Stomach (tissue), 9 donors: ENCODE data around the gene GPD2. TPM values are rescaled to one million over a fixed set of nuclear protein-coding genes. Genes with fewer than 3 reads are reported as not detected.

ENCODE experiments used
- DNase-seq, 2 donors: peaks; one replicate each; pipeline versions ENCODE4 v3.0.0 to v3.0.0-alpha.2; 2013 to 2019
- H3K27ac ChIP-seq, 5 donors: fragments of 200-600 bp in 4 of 5; sonication (generic) in 4 of 5; one replicate each; pipeline ENCODE4 v1.5.1; 2013 to 2019; ENCODE audit warnings: mild to moderate bottlenecking in 1 of 5, moderate library complexity in 1 of 5
- H3K27me3 ChIP-seq, 3 donors: fragments of 200-600 bp; sonication (generic); one replicate each; pipeline ENCODE4 v1.5.1; 2017 to 2019; ENCODE audit warnings: mixed run types in 1 of 3
- H3K36me3 ChIP-seq, 4 donors: fragments of 200-600 bp; sonication (generic); 1 replicate in 3 of 4; 2 replicates in 1 of 4; pipeline ENCODE4 v1.5.1; 2016 to 2019
- H3K4me1 ChIP-seq, 4 donors: fragments of 200-600 bp; sonication (generic); one replicate each; pipeline ENCODE4 v1.5.1; 2016 to 2019
- H3K4me3 ChIP-seq, 4 donors: fragments of 200-600 bp; sonication (generic) in 3 of 4; one replicate each; pipeline ENCODE4 v1.5.1; 2016 to 2019; ENCODE audit warnings: mild to moderate bottlenecking in 1 of 4
- H3K9me3 ChIP-seq, 4 donors: fragments of 200-600 bp; sonication (generic); one replicate each; pipeline ENCODE4 v1.5.1; 2016 to 2019
- EP300 ChIP-seq: sonication (generic); formaldehyde crosslinking; IDR thresholded peaks from one replicate; pipeline ENCODE4 v1.6.1; 2017; ENCODE audit warnings: antibody characterized with exemption
- POLR2A ChIP-seq, 4 donors: fragments of 450-650 bp; IDR thresholded peaks; one replicate each; pipeline ENCODE4 v1.6.1; 2016; ENCODE audit warnings: antibody characterized with exemption in 4 of 4, control low read depth in 2 of 4, mild to moderate bottlenecking in 1 of 4, moderate library complexity in 1 of 4
- POLR2AphosphoS5 ChIP-seq, 3 donors: sonication (generic); formaldehyde crosslinking; IDR thresholded peaks; one replicate each; pipeline ENCODE4 v1.6.1; 2016; ENCODE audit warnings: antibody characterized with exemption in 3 of 3
- WGBS, 5 donors: extraction: QIAGEN DNeasy Blood & Tissue Kit in 3 of 5; methylation state at CpG; one replicate each; pipeline versions ENCODE4 v1.1.5 to v1.1.7; 2013 to 2018; 5-methylcytosine and 5-hydroxymethylcytosine counted together
- intact Hi-C: fragments of 100-400 bp; cut with DNase I; formaldehyde crosslinking; loops from one replicate; pipeline ENCODE4 v1.15.1; 2023; ENCODE audit warnings: low total_unique reads
- polyA plus RNA-seq, 3 donors: library from polyadenylated mRNA; stranded (reverse); fragments of 200-250 nt; gene quantifications; one replicate each; pipeline ENCODE4 v1.2.3, GENCODE V29; 2013
- total RNA-seq, 5 donors: library from RNA; depleted of rRNA; stranded (reverse); fragments of >200 nt; gene quantifications; one replicate each; pipeline versions ENCODE4 v1.1.0 to v1.2.3, GENCODE V29; 2014 to 2016
- TF ChIP-seq, protein P1 (sequence below), 7 experiments: fragments of 450-650 bp in 4 of 7; fragments of 200-600 bp in 3 of 7; sonication (generic) in 3 of 7; IDR thresholded peaks; one replicate each; pipeline ENCODE4 v1.5.1; 2016 to 2019; ENCODE audit warnings: antibody characterized with exemption in 7 of 7, control low read depth in 2 of 7, mild to moderate bottlenecking in 1 of 7
- donor health status: healthy with polysubstance abuse.
- donor health status: Bipolar disorder and iron deficiency.
- donor health status: healthy.

GPD2 gene
- total and polyA plus RNA-seq, 8 donors = 6.2 to 254 (median 11.5) TPM

DNA sequence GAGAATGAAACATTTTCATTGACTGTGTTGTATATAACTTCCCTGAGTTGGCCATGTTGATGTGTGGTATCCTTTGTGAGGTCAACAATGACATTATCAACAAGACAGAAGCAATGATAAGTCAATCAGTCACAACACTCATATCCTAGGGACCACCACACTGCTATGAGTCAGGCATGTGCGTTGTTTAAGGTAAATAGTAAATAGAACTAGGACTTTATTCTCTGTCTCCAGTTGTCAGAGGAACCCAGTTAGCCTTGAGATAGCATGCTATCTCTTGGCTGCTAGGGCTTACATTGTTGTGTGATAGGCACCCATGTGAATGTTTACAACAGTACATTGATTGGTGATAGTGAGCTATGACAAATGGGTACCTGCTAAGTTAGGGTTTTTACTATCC is 37.3 kb downstream of the GPD2 start:
- H3K4me3 ChIP-seq = no peak overlapping the region
- intact Hi-C loops = no loop called here
- WGBS, 5 donors = 26 to 65% (median 46%) methylated on average over 1 of the region's 1 CpG
- H3K27ac ChIP-seq = no peak overlapping the region
- no peak for DNase-seq
- H3K9me3 ChIP-seq = no peaks in the 10 kb centered on the region
- TF ChIP-seq POLR2A (IDR thresholded peaks at IDR 0.05) (no peak), POLR2AphosphoS5 (IDR thresholded peaks at IDR 0.05) (peak in 1 of 3 donors; percentile 12), EP300 (no peak)
- TF ChIP-seq, protein P1, sequence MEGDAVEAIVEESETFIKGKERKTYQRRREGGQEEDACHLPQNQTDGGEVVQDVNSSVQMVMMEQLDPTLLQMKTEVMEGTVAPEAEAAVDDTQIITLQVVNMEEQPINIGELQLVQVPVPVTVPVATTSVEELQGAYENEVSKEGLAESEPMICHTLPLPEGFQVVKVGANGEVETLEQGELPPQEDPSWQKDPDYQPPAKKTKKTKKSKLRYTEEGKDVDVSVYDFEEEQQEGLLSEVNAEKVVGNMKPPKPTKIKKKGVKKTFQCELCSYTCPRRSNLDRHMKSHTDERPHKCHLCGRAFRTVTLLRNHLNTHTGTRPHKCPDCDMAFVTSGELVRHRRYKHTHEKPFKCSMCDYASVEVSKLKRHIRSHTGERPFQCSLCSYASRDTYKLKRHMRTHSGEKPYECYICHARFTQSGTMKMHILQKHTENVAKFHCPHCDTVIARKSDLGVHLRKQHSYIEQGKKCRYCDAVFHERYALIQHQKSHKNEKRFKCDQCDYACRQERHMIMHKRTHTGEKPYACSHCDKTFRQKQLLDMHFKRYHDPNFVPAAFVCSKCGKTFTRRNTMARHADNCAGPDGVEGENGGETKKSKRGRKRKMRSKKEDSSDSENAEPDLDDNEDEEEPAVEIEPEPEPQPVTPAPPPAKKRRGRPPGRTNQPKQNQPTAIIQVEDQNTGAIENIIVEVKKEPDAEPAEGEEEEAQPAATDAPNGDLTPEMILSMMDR (IDR thresholded peaks at IDR 0.05) = no peak
- no peaks in the 10 kb centered on the region for H3K36me3 ChIP-seq
- no peaks in the 10 kb centered on the region for H3K27me3 ChIP-seq
- H3K4me1 ChIP-seq = peaks cover 0 to 54% (median 37%) of the 10 kb centered on the region in 4 donors

DNA sequence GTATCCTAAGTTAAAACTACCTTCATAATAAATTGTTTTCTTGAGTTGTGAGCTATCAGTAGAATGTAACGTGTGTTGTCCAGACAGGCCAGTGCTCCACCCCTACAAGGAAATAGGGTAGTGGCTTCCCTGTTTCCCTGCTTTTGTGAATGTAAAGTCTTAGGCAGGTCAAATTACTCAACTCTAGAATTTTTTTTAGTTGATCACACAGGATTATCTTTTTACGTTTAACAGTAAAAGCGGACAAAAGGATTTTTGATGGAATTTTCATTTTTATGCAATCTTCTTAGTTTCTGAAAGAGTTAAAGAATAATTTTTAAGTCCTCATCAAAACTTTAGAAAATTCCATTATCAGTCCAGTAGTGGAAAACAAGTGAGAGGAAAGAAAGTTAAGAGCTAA is 38.2 kb downstream of the GPD2 start:
- Histone ChIP-seq H3K27me3 (no peaks in the 10 kb centered on the region), H3K36me3 (peaks cover 0 to under 1% (median 0%) of the 10 kb centered on the region in 4 donors), H3K9me3 (no peaks in the 10 kb centered on the region), H3K4me3 (no peak overlapping the region), H3K27ac (no peak overlapping the region), H3K4me1 (peaks cover 0 to 49% (median 35%) of the 10 kb centered on the region in 4 donors)
- DNase-seq = peak in 1 of 2 donors; percentile 20
- WGBS, 5 donors = 68 to 82% (median 76%) methylated on average over 3 of the region's 3 CpGs
- intact Hi-C loops = no loop called here
- no peak for TF ChIP-seq POLR2A (IDR thresholded peaks at IDR 0.05)

DNA sequence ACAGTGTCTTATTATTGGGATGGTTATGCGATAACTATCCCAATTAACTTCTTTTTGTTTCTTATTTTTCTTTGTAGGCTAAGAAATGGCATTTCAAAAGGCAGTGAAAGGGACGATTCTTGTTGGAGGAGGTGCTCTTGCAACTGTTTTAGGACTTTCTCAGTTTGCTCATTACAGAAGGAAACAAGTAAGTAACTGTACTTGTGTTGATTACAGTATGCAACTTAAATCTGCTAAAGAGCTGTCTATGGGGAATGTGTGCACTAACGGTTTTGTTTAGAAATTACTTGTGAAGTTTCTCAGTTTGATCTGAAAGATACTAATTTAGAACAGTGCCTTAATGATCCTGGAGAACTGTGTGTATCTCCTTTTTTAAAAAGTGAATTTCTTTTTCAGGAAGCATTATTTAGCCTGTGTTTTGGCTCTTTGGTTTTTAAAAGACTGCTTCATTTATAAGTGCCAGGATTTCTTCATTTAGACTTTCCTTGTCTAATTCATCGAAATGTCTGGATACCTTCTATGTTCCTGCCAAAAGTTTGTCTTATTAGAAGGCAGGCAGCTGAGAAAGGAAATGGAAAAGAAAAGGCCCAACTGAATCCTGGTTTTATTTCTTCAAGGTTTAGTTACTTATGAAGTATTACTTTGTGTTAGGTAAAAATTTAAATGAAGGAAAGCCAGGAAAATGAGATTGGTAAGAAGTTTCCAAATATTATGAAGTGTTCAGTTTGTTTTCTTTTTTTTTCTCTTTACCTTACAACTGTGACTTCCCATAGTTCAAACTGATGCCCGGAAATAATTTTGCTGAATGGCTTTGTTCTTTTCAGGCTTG is 40.1 kb downstream of the GPD2 start:
- Histone ChIP-seq H3K4me1 (peaks cover 0 to 42% (median 27%) of the 10 kb centered on the region in 4 donors), H3K9me3 (no peaks in the 10 kb centered on the region), H3K36me3 (peaks cover 0 to 7% (median 4%) of the 10 kb centered on the region in 4 donors), H3K4me3 (no peak overlapping the region), H3K27ac (peak overlapping the region in 3 of 5 donors; percentile 7 to 48 (median 23)), H3K27me3 (no peaks in the 10 kb centered on the region)
- intact Hi-C loops = no loop called here
- DNase-seq = no peak
- 54 to 63% (median 57%) methylated on average over 5 of the region's 5 CpGs for WGBS, 5 donors
- TF ChIP-seq, protein P1 (IDR thresholded peaks at IDR 0.05) = no peak
- TF ChIP-seq POLR2A (IDR thresholded peaks at IDR 0.05) (no peak), POLR2AphosphoS5 (IDR thresholded peaks at IDR 0.05) (no peak), EP300 (no peak)

DNA sequence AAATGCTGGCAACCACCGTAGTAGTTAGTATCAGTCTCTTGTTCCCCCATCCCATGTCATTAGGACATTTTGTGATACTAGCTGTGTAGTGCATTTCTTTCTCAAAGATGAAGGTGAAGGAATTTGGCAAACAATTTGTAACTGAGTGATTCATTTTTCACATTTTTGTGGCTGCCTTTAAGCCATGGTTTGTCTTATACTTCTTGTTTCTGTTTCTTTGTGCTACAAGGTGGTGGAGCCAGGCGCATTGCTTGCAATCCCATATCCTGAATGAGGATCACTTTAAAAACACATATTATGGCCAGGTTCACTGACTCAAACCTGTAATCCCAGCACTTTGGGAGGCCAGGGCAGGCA is 40.6 kb downstream of the GPD2 start:
- no peak overlapping the region for H3K4me3 ChIP-seq
- H3K36me3 ChIP-seq = peaks cover 0 to 7% (median 4%) of the 10 kb centered on the region in 4 donors
- H3K9me3 ChIP-seq = no peaks in the 10 kb centered on the region
- peaks cover 0 to 36% (median 22%) of the 10 kb centered on the region in 4 donors for H3K4me1 ChIP-seq
- 50 to 64% (median 51%) methylated on average over 2 of the region's 2 CpGs for WGBS, 5 donors
- DNase-seq = no peak
- TF ChIP-seq POLR2A (IDR thresholded peaks at IDR 0.05) = no peak
- TF ChIP-seq, protein P1 (IDR thresholded peaks at IDR 0.05) = no peak
- no peaks in the 10 kb centered on the region for H3K27me3 ChIP-seq
- H3K27ac ChIP-seq = peak overlapping the region in 3 of 5 donors; percentile 7 to 48 (median 23)
- intact Hi-C loops = no loop called here

DNA sequence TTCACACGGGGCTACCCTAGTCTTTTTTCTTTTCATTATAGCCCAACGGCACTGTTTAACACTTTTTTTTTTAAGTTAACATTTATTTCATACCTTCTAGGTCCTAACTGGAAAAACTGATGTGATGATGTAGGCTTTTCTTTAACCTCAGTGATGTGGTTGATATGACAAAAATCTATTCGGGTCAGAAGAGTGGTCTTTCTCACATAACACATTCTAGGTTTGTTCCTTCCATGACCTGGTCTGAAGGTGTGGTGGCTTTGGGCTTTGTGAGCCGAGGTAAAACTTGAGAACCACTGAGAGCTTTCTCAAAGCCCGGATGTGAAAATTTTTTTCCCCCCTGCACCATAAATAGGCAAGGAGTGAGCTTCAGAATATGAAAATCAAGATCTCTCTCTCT is 44.2 kb downstream of the GPD2 start:
- TF ChIP-seq, protein P1 (IDR thresholded peaks at IDR 0.05) = no peak
- no peak for TF ChIP-seq EP300
- no peak for TF ChIP-seq POLR2A (IDR thresholded peaks at IDR 0.05)
- TF ChIP-seq POLR2AphosphoS5 (IDR thresholded peaks at IDR 0.05) = no peak

More for the DNA sequence above, 44.2 kb downstream of the GPD2 start:
- Histone ChIP-seq H3K4me1 (peaks cover 5 to 35% (median 16%) of the 10 kb centered on the region in 4 donors), H3K36me3 (peaks cover 0 to 7% (median 4%) of the 10 kb centered on the region in 4 donors), H3K4me3 (no peak overlapping the region), H3K9me3 (no peaks in the 10 kb centered on the region), H3K27me3 (no peaks in the 10 kb centered on the region), H3K27ac (no peak overlapping the region)
- intact Hi-C loops = no loop called here
- DNase-seq = no peak
- 82 to 88% (median 87%) methylated on average over 5 of the region's 5 CpGs for WGBS, 5 donors
